Esophagus (tissue), 2 donors: Measurements from ENCODE around the gene COMMD7. TPM values are rescaled to one million over a fixed set of nuclear protein-coding genes. Genes with fewer than 3 reads are reported as not detected.
"Not testable (repeated sequence)": the region's sequence is repeated elsewhere in the genome, so short reads cannot be mapped to it uniquely, and the experiment has no call there.

Experiments used
- H3K27ac ChIP-seq, 2 donors: one replicate each; pipeline ENCODE4 v1.5.1; 2013; ENCODE audit warnings: low read depth in 2 of 2, mild to moderate bottlenecking in 2 of 2, inconsistent platforms in 1 of 2, low read length in 1 of 2, moderate library complexity in 1 of 2
- H3K27me3 ChIP-seq, 2 donors: one replicate each; pipeline ENCODE4 v1.6.1; 2013; ENCODE audit warnings: low read length in 2 of 2, control low read depth in 1 of 2, mild to moderate bottlenecking in 1 of 2; ENCODE audit not compliant: insufficient read depth in 2 of 2, control insufficient read depth in 1 of 2
- H3K36me3 ChIP-seq, 2 donors: one replicate each; pipeline ENCODE4 v1.6.1; 2013; ENCODE audit warnings: low read length in 1 of 2; ENCODE audit not compliant: control insufficient read depth in 2 of 2, insufficient read depth in 2 of 2
- H3K4me1 ChIP-seq, 2 donors: one replicate each; pipeline ENCODE4 v1.6.1; 2013; ENCODE audit warnings: low read length in 1 of 2; ENCODE audit not compliant: control insufficient read depth in 2 of 2, insufficient read depth in 2 of 2
- H3K4me3 ChIP-seq, 2 donors: one replicate each; pipeline ENCODE4 v1.5.1; 2013; ENCODE audit warnings: low read length in 2 of 2, mild to moderate bottlenecking in 2 of 2, low read depth in 1 of 2, moderate library complexity in 1 of 2
- H3K9me3 ChIP-seq, 2 donors: one replicate each; pipeline ENCODE4 v1.6.1; 2013; ENCODE audit warnings: mild to moderate bottlenecking in 2 of 2, low read depth in 1 of 2, low read length in 1 of 2, moderate library complexity in 1 of 2; ENCODE audit not compliant: control insufficient read depth in 2 of 2, insufficient read depth in 1 of 2
- WGBS, 2 donors: extraction: QIAGEN DNeasy Blood & Tissue Kit; methylation state at CpG; one replicate each; pipeline ENCODE4 v1.1.7; 2013; 5-methylcytosine and 5-hydroxymethylcytosine counted together
- polyA plus RNA-seq, 2 donors: library from polyadenylated mRNA; stranded (reverse); fragments of 200-250 nt; gene quantifications; one replicate each; pipeline ENCODE4 v1.2.3, GENCODE V29; 2013
- donor health status: healthy with polysubstance abuse.
- donor health status: Bipolar disorder and iron deficiency.

COMMD7 gene
- polyA plus RNA-seq, 2 donors: 13.0 to 20.9 TPM

GRCh38 chr20:32767418-32768198 is 24.3 kb upstream of the COMMD7 start:
- H3K36me3 ChIP-seq: no peaks in the 10 kb centered on the region
- WGBS, 2 donors: 82 to 84% methylated on average over 9 of the region's 9 CpGs
- H3K4me1 ChIP-seq: peaks cover 0 to 3% of the 10 kb centered on the region in 2 donors
- H3K27me3 ChIP-seq: no peaks in the 10 kb centered on the region
- no peaks in the 10 kb centered on the region for H3K9me3 ChIP-seq
- H3K4me3 ChIP-seq: no peak overlapping the region
- H3K27ac ChIP-seq: no peak overlapping the region

- not testable (repeated sequence) for H3K36me3 ChIP-seq, H3K4me3 ChIP-seq, H3K9me3 ChIP-seq, H3K27ac ChIP-seq, H3K4me1 ChIP-seq, H3K27me3 ChIP-seq
- 82 to 88% methylated on average over 16 to 17 of the region's 17 CpGs for WGBS, 2 donors
Measured at GRCh38 chr20:32765230-32765875, 22.1 kb upstream of the COMMD7 start.

- Histone ChIP-seq H3K27me3 (no peaks in the 10 kb centered on the region), H3K36me3 (no peaks in the 10 kb centered on the region), H3K27ac (no peak overlapping the region), H3K4me1 (peaks cover 0 to 3% of the 10 kb centered on the region in 2 donors), H3K9me3 (no peaks in the 10 kb centered on the region), H3K4me3 (no peak overlapping the region)
- 70 to 73% methylated on average over 17 of the region's 17 CpGs for WGBS, 2 donors
Measured at GRCh38 chr20:32764005-32764960, 21.0 kb upstream of the COMMD7 start.

GRCh38 chr20:32763202-32764004 is 20.1 kb upstream of the COMMD7 start:
- H3K27ac ChIP-seq: no peak overlapping the region
- H3K4me3 ChIP-seq: peak overlapping the region; percentile 62 to 71
- H3K36me3 ChIP-seq: no peaks in the 10 kb centered on the region
- H3K27me3 ChIP-seq: no peaks in the 10 kb centered on the region
- peaks cover 0 to 3% of the 10 kb centered on the region in 2 donors for H3K4me1 ChIP-seq
- WGBS, 2 donors: 26 to 27% methylated on average over 29 to 40 of the region's 40 CpGs
- H3K9me3 ChIP-seq: no peaks in the 10 kb centered on the region

- peaks cover 0 to 3% of the 10 kb centered on the region in 2 donors for H3K4me1 ChIP-seq
- peak overlapping the region; percentile 62 to 71 for H3K4me3 ChIP-seq
- no peaks in the 10 kb centered on the region for H3K9me3 ChIP-seq
- no peak overlapping the region for H3K27ac ChIP-seq
- H3K36me3 ChIP-seq: no peaks in the 10 kb centered on the region
- 0 to 1% methylated on average over 29 to 30 of the region's 30 CpGs for WGBS, 2 donors
- no peaks in the 10 kb centered on the region for H3K27me3 ChIP-seq
Measured at GRCh38 chr20:32762754-32763201, 19.5 kb upstream of the COMMD7 start.

GRCh38 chr20:32761831-32762753 is 18.8 kb upstream of the COMMD7 start, which contains the start of gene DNMT3B:
Gene DNMT3B, plus strand, starts transcription at chr20:32762385. Its CDS starts 17,939 bp downstream, at chr20:32780324.
- Histone ChIP-seq H3K4me1 (peaks cover 0 to 3% of the 10 kb centered on the region in 2 donors), H3K36me3 (no peaks in the 10 kb centered on the region), H3K27me3 (no peaks in the 10 kb centered on the region), H3K4me3 (peak within 1 kb of the TSS; percentile 62 to 71), H3K9me3 (no peaks in the 10 kb centered on the region), H3K27ac (no peak within 1 kb of the TSS)
- 1 to 2% methylated on average over 54 to 91 of the region's 92 CpGs for whole genome bisulfite sequencing, 2 donors

GRCh38 chr20:32761417-32761830 is 18.2 kb upstream of the COMMD7 start:
- Histone ChIP-seq H3K36me3 (no peaks in the 10 kb centered on the region), H3K4me3 (peak overlapping the region; percentile 32 to 71), H3K4me1 (peaks cover 0 to 3% of the 10 kb centered on the region in 2 donors), H3K9me3 (no peaks in the 10 kb centered on the region), H3K27ac (no peak overlapping the region), H3K27me3 (no peaks in the 10 kb centered on the region)
- WGBS, 2 donors: 32 to 42% methylated on average over 6 of the region's 6 CpGs

GRCh38 chr20:32756156-32756555 is 12.9 kb upstream of the COMMD7 start:
- Histone ChIP-seq H3K9me3 (no peaks in the 10 kb centered on the region), H3K4me1 (no peaks in the 10 kb centered on the region), H3K27me3 (no peaks in the 10 kb centered on the region), H3K4me3 (no peak overlapping the region), H3K27ac (no peak overlapping the region), H3K36me3 (no peaks in the 10 kb centered on the region)
- WGBS, 2 donors: 65 to 66% methylated on average over 5 of the region's 5 CpGs
